CD1c-positive myeloid dendritic cell (primary cell): ENCODE data around the gene CH25H.
"Not testable (repeated sequence)": the region's sequence is repeated elsewhere in the genome, so short reads cannot be mapped to it uniquely, and the experiment has no call there.

Experiments used
- DNase-seq: peaks from one replicate; pipeline ENCODE4 v3.0.0-alpha.2; 2016; ENCODE audit errors: extremely low spot score

Gene CH25H

GRCh38 chr10:89201345-89202032, 5.6 kb downstream of the CH25H start:
- no peak for DNase-seq

GRCh38 chr10:89197473-89197872, 9.6 kb downstream of the CH25H start:
- DNase-seq = no peak

GRCh38 chr10:89191301-89191700, 15.8 kb downstream of the CH25H start:
- not testable (repeated sequence) for DNase-seq

- no peak for DNase-seq
Observed at GRCh38 chr10:89189211-89189734, 17.8 kb downstream of the CH25H start.

- DNase-seq = no peak
Observed at GRCh38 chr10:89185658-89186057, 21.5 kb downstream of the CH25H start.

GRCh38 chr10:89184638-89185037, 22.5 kb downstream of the CH25H start:
- no peak for DNase-seq

- DNase-seq = no peak
Observed at GRCh38 chr10:89183571-89183970, 23.5 kb downstream of the CH25H start.

- DNase-seq = no peak
Observed at GRCh38 chr10:89182894-89183293, 24.2 kb downstream of the CH25H start.

- DNase-seq = no peak
Observed at GRCh38 chr10:89175816-89176215, 31.3 kb downstream of the CH25H start.

- DNase-seq = no peak
Observed at GRCh38 chr10:89173075-89173474, 34.0 kb downstream of the CH25H start.

GRCh38 chr10:89171996-89172395, 35.1 kb downstream of the CH25H start:
- no peak for DNase-seq

GRCh38 chr10:89171263-89171872, 35.7 kb downstream of the CH25H start:
- DNase-seq = no peak

GRCh38 chr10:89168354-89168900, 38.7 kb downstream of the CH25H start:
- not testable (repeated sequence) for DNase-seq

- DNase-seq = no peak
Observed at GRCh38 chr10:89167915-89168314, 39.2 kb downstream of the CH25H start.

GRCh38 chr10:89165923-89166322, 41.2 kb downstream of the CH25H start:
- no peak for DNase-seq

- DNase-seq = no peak
Observed at GRCh38 chr10:89164920-89165319, 42.2 kb downstream of the CH25H start.

- DNase-seq = peak; percentile 61
Observed at GRCh38 chr10:89164080-89164479, 43.0 kb downstream of the CH25H start.

- peak; percentile 71 for DNase-seq
Observed at GRCh38 chr10:89163265-89163995, 43.7 kb downstream of the CH25H start.

- no peak for DNase-seq
Observed at GRCh38 chr10:89162596-89162995, 44.5 kb downstream of the CH25H start.

GRCh38 chr10:89160339-89160738, 46.8 kb downstream of the CH25H start:
- DNase-seq = no peak

- DNase-seq = no peak
Observed at GRCh38 chr10:89159761-89160160, 47.4 kb downstream of the CH25H start.

GRCh38 chr10:89159316-89159715, 47.8 kb downstream of the CH25H start:
- no peak for DNase-seq
